NCI-H2107 treated with DMSO at 0.1 percent for 48 hours (cell line): ENCODE data around the gene PVALEF.
A peak's percentile ranks its signal among the peaks of the same experiment; 100 is the strongest.

Experiments used
- DNase-seq: peaks from one replicate; lab custom pipeline; 2025; ENCODE audit not compliant: unreplicated experiment; lab: John Stamatoyannopoulos, UW

PVALEF gene

GRCh38 chr17:81128774-81129173 lies 36.5 kb upstream of the PVALEF start:
- no peak for DNase-seq

GRCh38 chr17:81129289-81129688 lies 36.0 kb upstream of the PVALEF start:
- no peak for DNase-seq

- DNase-seq: no peak
These were observed 35.5 kb upstream of the PVALEF start for GRCh38 chr17:81129711-81130367.

- DNase-seq: no peak
These were observed 34.6 kb upstream of the PVALEF start for GRCh38 chr17:81130385-81131361.

- DNase-seq: no peak
These were observed 33.7 kb upstream of the PVALEF start for GRCh38 chr17:81131486-81132196.

GRCh38 chr17:81132197-81132540 lies 33.1 kb upstream of the PVALEF start:
- DNase-seq: no peak

- DNase-seq: no peak
These were observed 32.3 kb upstream of the PVALEF start for GRCh38 chr17:81132770-81133723.

GRCh38 chr17:81134064-81134781 lies 31.1 kb upstream of the PVALEF start:
- no peak for DNase-seq

- peak; percentile 62 for DNase-seq
These were observed 29.6 kb upstream of the PVALEF start for GRCh38 chr17:81135505-81136278.

GRCh38 chr17:81136366-81136765 lies 28.9 kb upstream of the PVALEF start:
- no peak for DNase-seq

- DNase-seq: no peak
These were observed 28.1 kb upstream of the PVALEF start for GRCh38 chr17:81137248-81137647.

- DNase-seq: no peak
These were observed 27.2 kb upstream of the PVALEF start for GRCh38 chr17:81138083-81138482.

- no peak for DNase-seq
These were observed 26.8 kb upstream of the PVALEF start for GRCh38 chr17:81138500-81138899.

- no peak for DNase-seq
These were observed 25.9 kb upstream of the PVALEF start for GRCh38 chr17:81139428-81139827.

- no peak for DNase-seq
These were observed 25.3 kb upstream of the PVALEF start for GRCh38 chr17:81140018-81140417.

- no peak for DNase-seq
These were observed 24.6 kb upstream of the PVALEF start for GRCh38 chr17:81140695-81141094.

GRCh38 chr17:81142301-81143199 lies 22.8 kb upstream of the PVALEF start:
- DNase-seq: peak; percentile 62

GRCh38 chr17:81143200-81143527 lies 22.1 kb upstream of the PVALEF start:
- no peak for DNase-seq
